Skin epidermis (tissue), 12 donors: ENCODE results near the gene DNAJC6.
"Not testable (repeated sequence)": the region's sequence is repeated elsewhere in the genome, so short reads cannot be mapped to it uniquely, and the experiment has no call there.

Experiments used
- H3K27ac ChIP-seq, 21 experiments: fragments of 200-600 bp; sonication (generic) in 11 of 21; one replicate each; pipeline ENCODE4 v1.5.0; 2020; ENCODE audit warnings: mild to moderate bottlenecking in 3 of 21, inconsistent platforms in 2 of 21, moderate library complexity in 2 of 21
- H3K4me3 ChIP-seq, 7 experiments: fragments of 200-600 bp; sonication (generic) in 2 of 7; one replicate each; pipeline ENCODE4 v1.5.0; 2020; ENCODE audit warnings: inconsistent platforms in 2 of 7, mild to moderate bottlenecking in 2 of 7, moderate library complexity in 1 of 7

DNAJC6 gene

DNA sequence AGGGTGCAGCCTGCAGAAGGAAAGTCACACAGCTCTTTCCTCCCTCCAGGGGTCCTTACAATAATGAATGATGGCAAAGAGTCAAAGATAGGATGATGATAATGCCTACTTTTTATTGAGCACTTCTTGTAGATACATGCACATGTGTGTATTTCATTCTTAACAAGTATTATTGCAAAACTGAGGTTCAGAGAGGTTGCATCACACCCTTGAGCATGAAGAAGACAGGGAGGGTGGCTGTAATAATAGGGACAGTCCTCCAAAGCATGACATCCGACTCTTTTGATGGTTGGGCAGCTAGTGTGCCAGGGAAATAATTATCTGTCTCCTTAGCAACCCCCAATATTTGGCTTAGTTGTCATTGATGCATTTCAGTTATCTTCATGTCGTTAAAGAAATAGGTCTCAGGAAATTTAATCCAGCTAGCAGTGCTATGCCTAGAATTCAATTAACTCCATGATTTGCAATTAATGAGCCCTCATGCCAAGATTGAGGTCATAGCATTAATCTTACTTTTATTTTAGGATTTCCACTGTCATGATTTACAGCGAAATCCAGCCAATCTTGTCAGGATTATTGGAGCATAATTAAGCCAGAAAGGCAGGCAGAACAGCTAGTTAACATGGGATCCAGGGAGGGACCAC lies 35.0 kb downstream of the DNAJC6 start:
- no peak overlapping the region for H3K27ac ChIP-seq
- no peak overlapping the region for H3K4me3 ChIP-seq

DNA sequence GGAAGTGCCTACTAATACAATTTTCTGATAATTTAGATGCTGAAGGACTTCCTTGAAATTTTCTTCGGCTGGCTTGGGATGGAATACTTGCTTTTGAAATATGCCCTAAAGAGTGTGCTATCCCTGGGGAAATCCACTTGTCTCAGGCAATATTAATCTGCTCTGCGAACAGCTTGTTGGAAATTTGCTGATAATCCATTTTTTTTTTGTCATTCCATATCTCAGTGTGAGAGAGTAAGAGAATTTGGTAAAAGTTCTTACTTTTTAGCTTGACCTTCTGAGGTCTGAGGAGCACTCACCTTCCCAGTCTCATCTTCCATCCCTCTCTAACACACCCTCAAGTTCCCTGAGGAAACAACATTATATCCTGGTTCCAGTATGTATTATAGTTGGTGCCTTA lies 36.8 kb downstream of the DNAJC6 start:
- H3K27ac ChIP-seq: no peak overlapping the region
- H3K4me3 ChIP-seq: no peak overlapping the region

GRCh38 chr1:65355031-65355712 lies 45.8 kb downstream of the DNAJC6 start:
- no peak overlapping the region for H3K4me3 ChIP-seq
- H3K27ac ChIP-seq: no peak overlapping the region

DNA sequence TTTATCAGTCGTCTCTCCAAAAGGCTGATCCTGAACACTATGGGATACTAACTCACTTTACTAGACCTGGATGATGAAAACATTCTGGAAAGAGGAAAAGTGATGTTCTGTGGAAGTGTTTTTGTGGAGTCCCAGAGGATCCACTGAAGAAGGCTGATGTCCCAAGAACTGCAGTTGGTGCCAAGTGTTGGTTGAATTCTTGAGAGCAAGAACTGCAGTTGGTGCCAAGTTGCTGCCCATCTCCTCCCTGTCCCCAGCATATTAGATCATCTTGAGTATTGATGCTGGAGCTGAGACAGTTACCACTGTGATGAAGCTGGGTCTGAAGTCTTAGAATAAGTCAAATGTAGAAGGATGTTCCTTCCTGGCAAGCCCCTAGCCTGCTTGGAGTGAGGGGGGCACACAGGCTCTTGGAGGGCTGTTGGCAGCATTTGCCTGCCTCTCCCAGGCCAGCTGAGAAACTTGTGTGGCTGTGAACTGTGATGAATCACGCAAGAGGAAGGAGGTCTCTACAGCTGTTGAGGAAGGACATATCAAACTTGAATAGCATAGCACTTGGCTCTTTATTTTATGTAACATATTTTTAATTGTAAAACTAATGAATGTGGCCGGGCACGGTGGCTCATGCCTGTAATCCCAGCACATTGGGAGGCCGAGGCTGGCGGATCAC lies 48.1 kb downstream of the DNAJC6 start:
- H3K4me3 ChIP-seq: no peak overlapping the region
- no peak overlapping the region for H3K27ac ChIP-seq

GRCh38 chr1:65359888-65360287 lies 50.5 kb downstream of the DNAJC6 start:
- Histone ChIP-seq H3K27ac (no peak overlapping the region), H3K4me3 (no peak overlapping the region)

DNA sequence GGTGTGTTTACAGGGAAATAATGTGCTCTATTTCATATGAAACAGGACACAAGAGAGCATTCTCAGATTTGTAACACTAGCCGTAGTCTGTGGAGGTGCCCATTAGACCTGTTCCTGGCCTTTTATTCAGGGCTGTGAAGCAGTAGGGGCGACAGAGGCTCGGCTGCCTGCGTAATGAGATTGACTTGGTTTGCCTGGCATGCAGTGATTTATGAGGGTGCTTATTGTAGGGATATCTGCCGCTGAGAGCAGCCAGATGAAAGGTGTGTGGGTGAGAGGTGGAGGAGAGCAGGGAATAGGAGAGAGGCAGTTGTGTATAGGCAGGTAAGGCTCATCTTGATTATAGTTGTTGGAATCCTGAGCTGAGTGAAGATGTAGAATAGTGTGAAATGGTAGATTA lies 51.3 kb downstream of the DNAJC6 start:
- no peak overlapping the region for H3K4me3 ChIP-seq

GRCh38 chr1:65362545-65362944 lies 53.2 kb downstream of the DNAJC6 start:
- Histone ChIP-seq H3K27ac (no peak overlapping the region), H3K4me3 (no peak overlapping the region)

More for the DNA sequence above, 51.3 kb downstream of the DNAJC6 start:
- H3K27ac ChIP-seq: no peak overlapping the region

DNA sequence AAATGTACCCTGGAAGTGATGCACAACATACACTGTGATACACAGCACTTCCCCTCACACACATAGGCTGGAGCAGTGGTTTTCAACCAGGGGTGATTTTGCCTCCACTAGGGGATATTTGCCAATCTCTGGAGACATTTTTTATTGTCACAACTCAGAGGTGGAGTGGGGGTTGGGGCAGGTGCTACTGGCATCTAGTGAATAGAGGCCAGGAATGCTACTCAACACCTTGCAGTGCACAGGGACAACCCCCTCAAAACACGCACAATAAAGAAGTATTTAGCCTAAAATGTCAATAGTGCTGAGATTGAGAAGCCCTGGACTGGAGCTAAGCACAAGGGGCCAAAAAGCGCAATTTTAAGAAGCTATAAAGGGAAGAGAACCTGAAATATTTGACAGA lies 54.1 kb downstream of the DNAJC6 start:
- no peak overlapping the region for H3K4me3 ChIP-seq

DNA sequence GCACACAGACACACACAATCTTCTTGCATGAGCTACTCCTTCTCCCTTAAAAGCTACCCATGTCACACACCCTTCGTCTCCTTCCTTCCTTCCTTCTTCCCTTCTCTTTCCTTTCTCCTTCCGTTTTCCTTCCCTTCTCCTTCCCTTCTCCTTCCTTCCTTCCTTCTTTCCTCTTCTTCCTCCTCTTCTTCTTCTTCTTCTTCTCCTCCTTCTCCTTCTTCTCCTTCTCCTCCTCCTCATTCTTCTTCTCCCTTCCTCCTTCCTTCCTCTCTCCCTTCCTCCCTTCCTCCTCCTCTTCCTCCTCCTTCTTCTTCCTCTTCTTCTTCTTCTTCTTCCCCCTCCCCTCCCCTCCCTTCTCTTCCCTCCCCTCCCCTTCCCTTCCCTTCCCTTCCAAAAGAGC lies 59.1 kb downstream of the DNAJC6 start:
- Histone ChIP-seq H3K27ac (no peak overlapping the region), H3K4me3 (no peak overlapping the region)

More for the DNA sequence above, 54.1 kb downstream of the DNAJC6 start:
- H3K27ac ChIP-seq: no peak overlapping the region

DNA sequence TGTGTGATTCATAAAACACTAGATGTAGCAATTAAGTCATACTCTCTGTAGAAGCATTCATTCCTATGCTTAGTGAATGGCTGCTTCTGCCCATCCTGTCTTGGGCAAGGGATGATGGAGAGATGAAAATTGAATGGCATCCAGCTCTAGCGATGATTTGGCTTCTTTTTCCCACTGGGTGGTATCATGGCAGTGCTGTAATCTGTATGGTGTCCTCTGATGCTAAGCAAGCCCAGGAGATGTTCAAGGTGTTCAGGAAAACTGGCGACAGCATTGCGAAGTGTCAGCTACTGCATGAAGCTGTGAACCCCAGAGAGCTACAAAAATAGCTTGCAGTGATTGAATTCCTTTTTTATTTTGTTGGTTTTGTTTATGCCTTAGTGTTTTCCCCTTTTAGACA lies 62.2 kb downstream of the DNAJC6 start:
- Histone ChIP-seq H3K27ac (no peak overlapping the region), H3K4me3 (no peak overlapping the region)

DNA sequence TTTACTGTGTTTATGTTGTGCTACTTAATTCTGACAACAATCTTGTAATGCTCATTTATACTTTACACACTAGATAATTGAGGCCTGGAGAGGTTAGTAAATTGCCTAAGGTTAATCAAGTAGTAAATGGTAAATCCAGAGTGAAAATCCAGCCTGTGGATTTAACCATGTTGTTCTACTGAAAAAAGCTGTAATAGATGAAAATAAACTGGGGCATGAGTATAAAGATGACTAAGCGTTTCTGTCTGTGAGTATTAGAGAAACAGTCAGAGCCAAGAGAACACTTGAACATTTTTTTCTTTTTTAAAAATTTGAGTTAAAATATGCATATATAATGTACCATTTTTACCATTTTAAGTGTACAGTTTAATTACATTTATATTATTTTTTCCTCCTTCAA lies 63.2 kb downstream of the DNAJC6 start:
- Histone ChIP-seq H3K27ac (no peak overlapping the region), H3K4me3 (no peak overlapping the region)

DNA sequence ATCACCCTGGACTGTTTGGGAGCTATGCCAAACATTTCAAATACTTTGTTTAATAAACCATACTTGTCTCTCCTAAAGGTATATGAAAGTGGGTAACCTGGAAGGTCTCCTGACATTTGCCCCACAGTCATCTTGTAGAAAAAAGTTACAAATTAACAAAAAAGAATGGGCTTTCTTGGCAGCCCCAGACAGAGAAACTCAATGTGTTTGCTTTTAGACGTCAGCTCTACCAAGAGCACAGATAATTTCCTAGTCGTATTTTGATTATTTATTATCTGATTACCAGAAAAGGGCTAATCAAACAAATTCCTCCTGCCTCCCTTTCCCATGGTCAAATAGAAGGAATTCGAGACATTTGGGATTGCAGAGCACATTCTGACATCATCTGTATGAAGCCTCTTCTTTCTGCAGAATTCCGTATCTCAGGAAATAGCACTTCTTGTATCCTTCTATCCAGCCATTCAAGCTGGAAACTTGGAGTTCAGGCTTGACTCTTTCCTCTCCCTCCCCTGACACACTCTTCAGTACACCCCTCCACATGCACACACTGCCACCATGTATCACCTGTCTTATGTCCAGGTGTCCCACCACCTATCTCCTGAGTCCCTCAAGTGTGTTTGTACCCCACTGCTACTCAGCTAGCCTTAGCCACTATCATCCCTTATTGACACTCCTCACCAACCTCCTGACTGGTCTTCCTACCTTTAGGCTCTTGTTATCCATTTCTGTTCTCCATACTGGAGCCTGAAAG lies 68.3 kb downstream of the DNAJC6 start:
- H3K27ac ChIP-seq: no peak overlapping the region

DNA sequence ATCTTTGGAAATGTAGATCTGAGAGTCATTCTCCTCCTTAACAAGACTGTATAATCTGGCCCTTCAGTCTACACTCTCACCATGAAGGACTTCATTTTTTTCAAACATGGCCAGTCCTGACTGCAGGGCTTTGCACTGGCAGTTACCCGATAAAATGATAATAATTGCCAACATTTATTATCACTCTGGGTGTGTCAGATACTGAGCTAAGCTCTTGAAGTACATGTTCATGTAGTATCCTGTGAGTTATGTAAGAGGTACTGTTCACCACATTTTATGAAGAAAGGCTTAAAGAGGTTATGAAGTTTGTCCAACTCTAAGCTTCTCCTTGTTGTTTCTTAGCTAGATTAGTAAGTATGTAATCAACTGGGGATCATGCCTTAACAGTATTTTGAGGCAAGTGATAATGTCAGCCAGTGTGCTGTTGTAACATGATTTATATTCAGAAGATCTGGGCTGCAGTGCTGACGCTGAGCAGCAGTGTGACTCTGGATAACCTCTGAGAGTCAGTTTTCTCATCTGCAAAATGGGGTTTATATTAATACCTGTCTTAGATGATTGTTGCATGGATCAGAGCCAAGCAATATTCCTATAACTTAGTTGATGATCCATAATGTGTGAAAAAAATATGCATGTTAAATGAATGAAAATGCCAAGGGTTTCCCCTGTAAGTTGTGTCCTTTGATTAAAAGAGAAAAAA lies 69.1 kb downstream of the DNAJC6 start:
- Histone ChIP-seq H3K4me3 (no peak overlapping the region), H3K27ac (no peak overlapping the region)

More for the DNA sequence above, 68.3 kb downstream of the DNAJC6 start:
- no peak overlapping the region for H3K4me3 ChIP-seq

DNA sequence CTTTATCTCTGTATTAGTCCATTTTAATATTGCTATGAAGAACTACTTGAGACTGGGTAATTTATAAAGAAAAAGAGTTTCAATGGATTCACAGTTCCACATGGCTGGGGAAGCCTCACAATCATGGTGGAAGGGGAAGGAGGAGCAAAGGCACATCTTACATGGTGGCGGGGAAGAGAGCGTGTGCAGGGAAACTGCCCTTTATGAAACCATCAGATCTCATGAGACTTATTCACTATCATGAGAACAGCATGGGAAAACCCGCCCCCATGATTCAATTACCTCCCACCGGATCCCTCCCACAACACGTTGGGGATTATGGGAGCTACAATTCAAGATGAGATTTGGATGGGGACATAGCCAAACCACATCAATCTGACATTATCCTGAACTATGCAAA lies 75.1 kb downstream of the DNAJC6 start:
- H3K4me3 ChIP-seq, H3K27ac ChIP-seq: not testable (repeated sequence)

DNA sequence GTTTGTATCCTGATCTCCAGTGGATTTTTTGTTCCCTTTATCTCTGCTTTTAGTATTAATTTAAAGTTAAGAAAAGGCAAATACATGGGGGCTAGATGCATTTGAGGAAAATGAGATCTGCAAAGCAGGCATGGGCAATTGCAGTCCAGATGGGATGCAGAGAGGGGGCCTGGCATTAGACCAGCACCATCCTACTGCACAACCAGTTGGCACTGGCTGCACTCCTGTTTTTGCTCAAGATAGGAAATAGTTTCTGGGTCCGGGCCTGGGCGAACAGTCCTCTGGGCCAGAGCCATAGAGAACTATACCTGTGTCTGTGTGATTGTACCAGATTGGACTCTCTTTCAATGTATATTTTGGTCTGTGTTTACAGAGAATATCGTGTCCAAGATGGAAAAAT lies 77.1 kb downstream of the DNAJC6 start:
- Histone ChIP-seq H3K27ac (no peak overlapping the region), H3K4me3 (no peak overlapping the region)

- H3K27ac ChIP-seq: no peak overlapping the region
- H3K4me3 ChIP-seq: no peak overlapping the region
Measured at GRCh38 chr1:65387821-65388220, 78.5 kb downstream of the DNAJC6 start.

DNA sequence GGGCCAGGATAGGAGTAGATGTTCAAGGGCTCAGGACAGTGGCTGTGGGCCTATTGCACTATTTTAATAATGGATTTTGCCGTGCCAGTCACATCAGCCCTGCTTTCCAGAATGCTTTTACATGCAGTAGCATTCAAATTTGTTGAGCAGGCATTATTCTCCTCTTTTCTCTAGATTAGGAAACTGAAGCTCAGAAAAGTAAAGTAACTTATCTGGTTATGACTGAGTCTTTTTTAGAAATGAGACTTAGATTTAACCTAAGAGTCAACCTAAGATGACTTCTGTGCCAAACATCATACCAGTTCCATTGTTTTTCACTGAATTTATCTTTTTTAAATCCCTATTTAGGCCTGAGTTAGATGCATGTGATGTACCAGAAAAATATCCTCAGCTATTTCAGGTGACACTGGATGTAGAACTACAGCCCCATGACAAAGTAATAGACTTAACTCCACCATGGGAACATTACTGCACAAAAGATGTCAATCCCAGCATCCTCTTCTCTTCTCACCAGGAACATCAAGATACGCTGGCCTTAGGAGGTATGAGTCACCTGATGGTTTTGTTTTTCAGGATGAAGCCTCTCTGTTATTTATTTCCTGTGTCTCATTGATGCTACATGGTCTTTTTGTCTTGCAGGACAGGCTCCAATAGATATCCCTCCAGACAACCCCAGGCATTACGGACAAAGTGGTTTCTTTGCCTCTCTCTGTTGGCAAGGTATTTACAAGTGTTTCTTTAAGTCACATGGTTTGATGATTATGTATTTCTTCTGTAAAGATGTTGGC lies 79.8 kb downstream of the DNAJC6 start:
- Histone ChIP-seq H3K4me3 (no peak overlapping the region), H3K27ac (no peak overlapping the region)

DNA sequence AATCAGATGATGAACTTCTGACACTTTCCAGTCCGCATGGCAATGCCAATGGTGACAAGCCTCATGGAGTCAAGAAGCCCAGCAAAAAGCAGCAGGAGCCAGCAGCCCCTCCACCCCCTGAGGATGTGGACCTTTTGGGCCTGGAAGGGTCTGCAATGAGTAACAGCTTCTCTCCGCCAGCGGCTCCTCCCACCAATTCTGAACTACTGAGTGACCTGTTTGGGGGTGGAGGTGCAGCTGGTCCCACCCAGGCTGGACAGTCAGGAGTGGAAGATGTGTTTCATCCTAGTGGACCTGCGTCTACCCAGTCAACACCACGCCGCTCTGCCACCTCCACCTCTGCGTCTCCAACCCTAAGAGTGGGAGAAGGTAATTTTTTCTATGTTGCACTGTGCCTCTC lies 83.2 kb downstream of the DNAJC6 start:
- H3K27ac ChIP-seq: no peak overlapping the region
- H3K4me3 ChIP-seq: no peak overlapping the region

GRCh38 chr1:65393347-65393746 lies 84.0 kb downstream of the DNAJC6 start:
- Histone ChIP-seq H3K27ac (no peak overlapping the region), H3K4me3 (no peak overlapping the region)
